ENCODE results near the gene OPCML.

GRCh38 chr11:132423266-132423665 is 1109.0 kb downstream of the OPCML start:
- TF ChIP-seq ZFP30 (CRISPR knock-in tag; IDR thresholded peaks at IDR 0.05) = no peak
- TF ChIP-seq ZFP3 (CRISPR knock-in tag; IDR thresholded peaks at IDR 0.05) = no peak
- no peak for TF ChIP-seq CSRNP3 (CRISPR knock-in tag; IDR thresholded peaks at IDR 0.05)
- TF ChIP-seq OSR1 (CRISPR knock-in tag; IDR thresholded peaks at IDR 0.05) = no peak
- no peak for TF ChIP-seq PPARA (CRISPR knock-in tag; IDR thresholded peaks at IDR 0.05; ENCODE audit: borderline replicate concordance)
- TF ChIP-seq PATZ1 (CRISPR knock-in tag; IDR thresholded peaks at IDR 0.05; ENCODE audit: borderline replicate concordance) = no peak
- TF ChIP-seq ARNTL (CRISPR knock-in tag; IDR thresholded peaks at IDR 0.05; ENCODE audit: borderline replicate concordance, low read depth) = no peak

Measured in SK-N-SH treated with all-trans-retinoic acid at 6 μM for 48 hours (cell line).